ENCODE measurements around the gene ZNF880.
A peak's percentile ranks its signal among the peaks of the same experiment; 100 is the strongest.

Gene ZNF880

DNA sequence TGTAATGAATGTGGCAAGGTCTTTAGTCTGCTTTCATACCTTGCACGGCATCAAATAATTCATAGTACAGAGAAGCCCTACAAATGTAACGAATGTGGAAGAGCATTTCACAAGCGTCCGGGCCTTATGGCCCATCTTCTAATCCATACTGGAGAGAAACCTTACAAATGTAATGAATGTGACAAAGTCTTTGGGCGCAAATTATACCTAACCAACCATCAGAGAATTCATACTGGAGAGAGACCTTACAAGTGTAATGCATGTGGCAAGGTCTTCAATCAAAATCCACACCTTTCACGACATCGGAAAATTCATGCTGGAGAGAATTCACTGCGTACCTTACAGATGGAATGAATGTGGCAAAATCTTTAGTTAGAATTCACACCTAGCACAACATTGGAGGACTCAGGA, 3.3 kb upstream of the ZNF880 start:
- Histone ChIP-seq H3K27me3 (ENCODE audit: control insufficient read depth, low read length) (no peaks in the 10 kb centered on the region), H3K4me3 (ENCODE audit: low read length) (no peak overlapping the region), H4K20me1 (ENCODE audit: control insufficient read depth, insufficient read depth, low read depth, low read length) (no peaks in the 10 kb centered on the region), H3K27ac (ENCODE audit: low read depth, low read length) (no peak overlapping the region), H3F3A (ENCODE audit: control insufficient read depth, insufficient read depth) (no peaks in the 10 kb centered on the region), H3K9me3 (ENCODE audit: control insufficient read depth, insufficient read depth, low read length) (peaks cover 29% of the 10 kb centered on the region), H3K9me2 (replicated peaks; ENCODE audit: control insufficient read depth, low read length) (no peaks in the 10 kb centered on the region), H3K4me2 (ENCODE audit: low read length) (no peak overlapping the region), H3K4me1 (ENCODE audit: control insufficient read depth, low read length) (0 out of 2 replicates have a peak, but pooled peaks cover 3% of the 10 kb centered on the region), H3K36me3 (ENCODE audit: control insufficient read depth, low read length) (no peaks in the 10 kb centered on the region), H3K79me2 (ENCODE audit: control insufficient read depth, low read length) (no peaks in the 10 kb centered on the region)
- TF ChIP-seq EZH2phosphoT487 (IDR thresholded peaks at IDR 0.05; ENCODE audit: borderline replicate concordance, low read length) (no peak), CTCF (IDR thresholded peaks at IDR 0.05; ENCODE audit: low read depth, low read length, poor library complexity, severe bottlenecking) (no peak)

GRCh38 chr19:52370341-52370710, 603 bp downstream of the ZNF880 start:
- H3K9me3 ChIP-seq (ENCODE audit: control insufficient read depth, insufficient read depth, low read length) = peaks cover 36% of the 10 kb centered on the region
- no peaks in the 10 kb centered on the region for H3F3A ChIP-seq (ENCODE audit: control insufficient read depth, insufficient read depth)
- no peaks in the 10 kb centered on the region for H4K20me1 ChIP-seq (ENCODE audit: control insufficient read depth, insufficient read depth, low read depth, low read length)
- H3K79me2 ChIP-seq (ENCODE audit: control insufficient read depth, low read length) = no peaks in the 10 kb centered on the region
- no peak for TF ChIP-seq CTCF (IDR thresholded peaks at IDR 0.05; ENCODE audit: low read depth, low read length, poor library complexity, severe bottlenecking)
- TF ChIP-seq EZH2phosphoT487 (IDR thresholded peaks at IDR 0.05; ENCODE audit: borderline replicate concordance, low read length) = no peak
- H3K27me3 ChIP-seq (ENCODE audit: control insufficient read depth, low read length) = no peaks in the 10 kb centered on the region
- H3K4me2 ChIP-seq (ENCODE audit: low read length) = peak overlapping the region; percentile 52
- H3K27ac ChIP-seq (ENCODE audit: low read depth, low read length) = peak overlapping the region; percentile 18; the same call in 1 of the 2 replicates
- no peaks in the 10 kb centered on the region for H3K9me2 ChIP-seq (replicated peaks; ENCODE audit: control insufficient read depth, low read length)
- 0 out of 2 replicates have a peak, but pooled peaks cover 3% of the 10 kb centered on the region for H3K4me1 ChIP-seq (ENCODE audit: control insufficient read depth, low read length)
- no peaks in the 10 kb centered on the region for H3K36me3 ChIP-seq (ENCODE audit: control insufficient read depth, low read length)
- peak overlapping the region; percentile 61 for H3K4me3 ChIP-seq (ENCODE audit: low read length)

- Histone ChIP-seq H3K9me2 (replicated peaks; ENCODE audit: control insufficient read depth, low read length) (no peaks in the 10 kb centered on the region), H3K36me3 (ENCODE audit: control insufficient read depth, low read length) (no peaks in the 10 kb centered on the region), H3F3A (ENCODE audit: control insufficient read depth, insufficient read depth) (no peaks in the 10 kb centered on the region), H3K4me3 (ENCODE audit: low read length) (no peak overlapping the region), H3K9me3 (ENCODE audit: control insufficient read depth, insufficient read depth, low read length) (peaks cover 8% of the 10 kb centered on the region), H3K27me3 (ENCODE audit: control insufficient read depth, low read length) (no peaks in the 10 kb centered on the region), H3K4me1 (ENCODE audit: control insufficient read depth, low read length) (no peaks in the 10 kb centered on the region), H3K27ac (ENCODE audit: low read depth, low read length) (no peak overlapping the region), H4K20me1 (ENCODE audit: control insufficient read depth, insufficient read depth, low read depth, low read length) (no peaks in the 10 kb centered on the region), H3K4me2 (ENCODE audit: low read length) (no peak overlapping the region), H3K79me2 (ENCODE audit: control insufficient read depth, low read length) (no peaks in the 10 kb centered on the region)
- TF ChIP-seq CTCF (IDR thresholded peaks at IDR 0.05; ENCODE audit: low read depth, low read length, poor library complexity, severe bottlenecking) (peak; percentile 24), EZH2phosphoT487 (IDR thresholded peaks at IDR 0.05; ENCODE audit: borderline replicate concordance, low read length) (no peak)
Observed at GRCh38 chr19:52391135-52391534, 21.4 kb downstream of the ZNF880 start.

Measured in DOHH2 (cell line).